HepG2 (cell line): ENCODE data around the gene NCR3LG1. TPM values are rescaled to one million over a fixed set of nuclear protein-coding genes. Genes with fewer than 3 reads are reported as not detected.

Experiments
- ADNP ChIP-seq: sonication (generic); formaldehyde crosslinking; IDR thresholded peaks from 2 replicates; pipeline ENCODE4 v1.4.0; 2020; ENCODE audit warnings: missing genetic modification reagents
- AFF4 ChIP-seq: sonication (generic); formaldehyde crosslinking; IDR thresholded peaks from 2 replicates; pipeline ENCODE4 v1.4.0; 2020; ENCODE audit warnings: missing genetic modification reagents
- BCLAF1 ChIP-seq: fragments of 450-650 bp; IDR thresholded peaks from 2 replicates; pipeline ENCODE4 v1.6.1; 2017; ENCODE audit warnings: mild to moderate bottlenecking
- DR1 ChIP-seq: sonication (generic); formaldehyde crosslinking; IDR thresholded peaks from 2 replicates; pipeline ENCODE4 v1.8.0; 2021; ENCODE audit warnings: mild to moderate bottlenecking, missing genetic modification reagents, inconsistent platforms
- ELF3 ChIP-seq: IDR thresholded peaks from 2 replicates; pipeline ENCODE4 v1.6.1; 2016; ENCODE audit warnings: missing genetic modification reagents, missing compliant biosample characterization
- ELF4 ChIP-seq: sonication (generic); formaldehyde crosslinking; IDR thresholded peaks from 2 replicates; pipeline ENCODE4 v1.5.0; 2020; ENCODE audit warnings: missing genetic modification reagents, mild to moderate bottlenecking, moderate library complexity, borderline replicate concordance
- FOXM1 ChIP-seq: sonication (generic); formaldehyde crosslinking; IDR thresholded peaks from 2 replicates; pipeline ENCODE4 v1.5.0; 2020; ENCODE audit warnings: missing genetic modification reagents
- HOXA5 ChIP-seq: sonication (generic); formaldehyde crosslinking; IDR thresholded peaks from 2 replicates; pipeline ENCODE4 v1.4.0; 2020; ENCODE audit warnings: missing genetic modification reagents
- MTA3 ChIP-seq: sonication (generic); formaldehyde crosslinking; IDR thresholded peaks from 2 replicates; pipeline ENCODE4 v1.4.0; 2020; ENCODE audit warnings: missing genetic modification reagents
- NCOA1 ChIP-seq: sonication (generic); formaldehyde crosslinking; IDR thresholded peaks from 2 replicates; pipeline ENCODE4 v1.9.0; 2021; ENCODE audit warnings: missing genetic modification reagents
- ONECUT2 ChIP-seq: sonication (generic); formaldehyde crosslinking; IDR thresholded peaks from 2 replicates; pipeline ENCODE4 v1.4.0; 2020; ENCODE audit warnings: missing genetic modification reagents
- PLRG1 ChIP-seq: fragments of 450-650 bp; conservative IDR thresholded peaks from 2 replicates; pipeline ENCODE4 v1.6.1; 2016
- SAP130 ChIP-seq: IDR thresholded peaks from 2 replicates; pipeline ENCODE4 v1.6.1; 2016; ENCODE audit warnings: low read depth
- TEAD3 ChIP-seq: optimal IDR thresholded peaks from 2 replicates; pipeline ENCODE3; 2016; ENCODE audit warnings: borderline replicate concordance
- ZNF225 ChIP-seq: sonication (generic); formaldehyde crosslinking; IDR thresholded peaks from 2 replicates; pipeline ENCODE4 v1.4.0; 2020; ENCODE audit warnings: mild to moderate bottlenecking, missing genetic modification reagents
- ZNF512 ChIP-seq: sonication (generic); formaldehyde crosslinking; IDR thresholded peaks from 2 replicates; pipeline ENCODE4 v1.4.0; 2020; ENCODE audit warnings: mild to moderate bottlenecking, missing genetic modification reagents
- ZNF710 ChIP-seq: sonication (generic); formaldehyde crosslinking; IDR thresholded peaks from 2 replicates; pipeline ENCODE4 v1.5.0; 2020; ENCODE audit warnings: mild to moderate bottlenecking, missing genetic modification reagents, borderline replicate concordance
- ZSCAN20 ChIP-seq: sonication (generic); formaldehyde crosslinking; IDR thresholded peaks from 2 replicates; pipeline ENCODE4 v1.4.0; 2020; ENCODE audit warnings: missing genetic modification reagents, mild to moderate bottlenecking, borderline replicate concordance
- polyA plus RNA-seq, 8 experiments: library from polyadenylated mRNA; depleted of rRNA in 3 of 8; stranded (reverse) in 7 of 8; unstranded in 1 of 8; fragments of >200 nt; fragmentation: Illumina TruSeq in 4 of 8; extraction: Trizol in 4 of 8; gene quantifications; 2 replicates each; pipeline versions ENCODE4 v1.2.1 to v1.2.3, GENCODE V29; 2011 to 2016; ENCODE audit warnings: low read depth in 4 of 8, missing spikeins in 1 of 8, mixed read lengths in 1 of 8; ENCODE audit not compliant: insufficient read depth in 1 of 8
- total RNA-seq, 5 experiments: library from RNA; depleted of rRNA; stranded (reverse); fragments of >200 nt; fragmentation: Illumina TruSeq; extraction: Trizol; gene quantifications; 2 replicates each; pipeline ENCODE4 v1.2.3, GENCODE V29; 2016; ENCODE audit warnings: low read depth in 1 of 5

NCR3LG1 gene
- total and polyA plus RNA-seq, 2 of the 13 experiments (the other 11 are each of a cell fraction or from before 2014, with no cell fraction given) = 16.1 to 25.1 TPM

- no peak for TF ChIP-seq AFF4 (CRISPR knock-in tag)
- no peak for TF ChIP-seq FOXM1 (CRISPR knock-in tag)
- TF ChIP-seq ELF4 (CRISPR knock-in tag) = peak; percentile 77; the same call in 1 of the 2 replicates
- no peak; the same call in 1 of the 2 replicates for TF ChIP-seq DR1
- TF ChIP-seq TEAD3 (CRISPR knock-in tag) = no peak
- TF ChIP-seq MTA3 (CRISPR knock-in tag) = no peak
- no peak for TF ChIP-seq ELF3 (CRISPR knock-in tag)
- TF ChIP-seq ZNF710 (CRISPR knock-in tag) = peak; percentile 80; the same call in 1 of the 2 replicates
- peak; percentile 76; the same call in 1 of the 2 replicates for TF ChIP-seq NCOA1 (CRISPR knock-in tag)
- TF ChIP-seq BCLAF1 = no peak
- no peak for TF ChIP-seq HOXA5 (CRISPR knock-in tag)
- 0 out of 2 replicates have a peak, but pooled peaks have one; percentile 36 for TF ChIP-seq ZNF512
- TF ChIP-seq ONECUT2 = no peak
- no peak for TF ChIP-seq ADNP (CRISPR knock-in tag)
- peak; percentile 90 for TF ChIP-seq SAP130 (CRISPR knock-in tag)
- TF ChIP-seq ZSCAN20 (CRISPR knock-in tag) = 0 out of 2 replicates have a peak, but pooled peaks have one; percentile 5
- TF ChIP-seq PLRG1 = no peak
- TF ChIP-seq ZNF225 (CRISPR knock-in tag) = peak; percentile 75
These were observed 1.6 kb downstream of the NCR3LG1 start (continued) for GRCh38 chr11:17352950-17353820.
